Activated CD4-positive, alpha-beta T cell treated with anti-CD3 and anti-CD28 coated beads, Interleukin-2, amount 10 ng/mL, durations not matched to agents 7 days and 5 days (primary cell): ENCODE data around the gene WDR31. TPM values are rescaled to one million over a fixed set of nuclear protein-coding genes. Genes with fewer than 3 reads are reported as not detected.

Experiments used
- CTCF ChIA-PET: fragments of 350-600 bp; sonication (Branson Sonifier 250); formaldehyde crosslinking; loops from one replicate; lab custom pipeline; 2021; ENCODE audit warnings: antibody characterized with exemption; lab: Charles Lee
- POLR2A ChIA-PET: fragments of 350-600 bp; sonication (Branson Sonifier 250); formaldehyde crosslinking; loops from one replicate; lab custom pipeline; 2021; ENCODE audit warnings: antibody characterized with exemption; lab: Charles Lee
- DNase-seq: peaks from one replicate; pipeline ENCODE4 v3.0.0-alpha.2; 2020
- H3K27ac Mint-ChIP-seq: one replicate; pipeline ENCODE4 v1.8.0; 2021; ENCODE audit warnings: mild to moderate bottlenecking, moderate library complexity, mixed read lengths
- H3K27me3 Mint-ChIP-seq: one replicate; pipeline ENCODE4 v1.8.0; 2021; ENCODE audit warnings: mixed read lengths
- H3K36me3 Mint-ChIP-seq: one replicate; pipeline ENCODE4 v1.8.0; 2021; ENCODE audit warnings: low read depth, mixed read lengths
- H3K4me1 Mint-ChIP-seq: one replicate; pipeline ENCODE4 v1.8.0; 2021; ENCODE audit warnings: mixed read lengths
- H3K4me3 Mint-ChIP-seq: one replicate; pipeline ENCODE4 v1.8.0; 2021; ENCODE audit warnings: mild to moderate bottlenecking, moderate library complexity, mixed read lengths
- H3K9me3 Mint-ChIP-seq: one replicate; pipeline ENCODE4 v1.8.0; 2021; ENCODE audit warnings: mixed read lengths
- total RNA-seq, 2 experiments: library from RNA; stranded (reverse); gene quantifications; one replicate each; pipeline ENCODE4 v1.2.3, GENCODE V29; 2021

The WDR31 gene
- total RNA-seq, 2 experiments from 2014 or later, result 0.55 to 0.87 TPM

GRCh38 chr9:113348437-113348836, 8.4 kb upstream of the WDR31 start:
- Mint-ChIP-seq H3K27ac (no peak overlapping the region), H3K4me1 (peaks cover 39% of the 10 kb centered on the region), H3K4me3 (no peak overlapping the region), H3K27me3 (peaks cover 26% of the 10 kb centered on the region), H3K9me3 (no peaks in the 10 kb centered on the region), H3K36me3 (peaks cover 1% of the 10 kb centered on the region)
- CTCF ChIA-PET, result interaction anchor here (0.5 to 5.2 kb wide), 8 partner anchors 10 to 310 kb away, joined by 3 to 34 read pairs (median 6); partner anchors contain the start of genes ALAD, CDC26 and PRPF4
- no peak for DNase-seq
- POLR2A ChIA-PET, result interaction anchor here (0.6 kb wide), 1 partner anchor 1643 kb away, joined by 4 read pairs; no protein-coding TSS in a partner anchor

DNA sequence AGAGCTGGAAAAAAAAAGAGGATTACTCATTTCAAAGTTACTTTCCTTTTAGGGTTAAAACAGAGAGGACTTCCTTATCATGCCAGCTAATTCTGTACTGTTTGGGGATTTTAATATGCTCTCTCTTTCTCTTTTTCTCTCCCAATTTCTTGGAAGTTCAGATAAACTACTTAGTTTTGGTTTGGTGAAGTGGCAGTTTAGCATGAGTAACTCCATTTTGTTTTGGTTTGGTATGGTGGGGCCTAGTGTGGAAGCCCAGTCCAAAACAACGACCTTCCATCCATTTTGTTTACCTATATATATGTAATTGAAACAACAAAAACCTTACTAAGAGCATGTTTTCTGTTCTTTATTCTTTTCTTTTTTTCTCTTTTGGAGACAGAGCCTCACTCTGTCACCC, 5.6 kb upstream of the WDR31 start:
- no peak for DNase-seq
- H3K27ac Mint-ChIP-seq, result no peak overlapping the region
- H3K27me3 Mint-ChIP-seq, result peaks cover 8% of the 10 kb centered on the region
- no peak overlapping the region for H3K4me3 Mint-ChIP-seq
- no peaks in the 10 kb centered on the region for H3K9me3 Mint-ChIP-seq
- POLR2A ChIA-PET, result no interaction called here
- peaks cover 1% of the 10 kb centered on the region for H3K36me3 Mint-ChIP-seq
- CTCF ChIA-PET, result no interaction called here
- H3K4me1 Mint-ChIP-seq, result peaks cover 48% of the 10 kb centered on the region

DNA sequence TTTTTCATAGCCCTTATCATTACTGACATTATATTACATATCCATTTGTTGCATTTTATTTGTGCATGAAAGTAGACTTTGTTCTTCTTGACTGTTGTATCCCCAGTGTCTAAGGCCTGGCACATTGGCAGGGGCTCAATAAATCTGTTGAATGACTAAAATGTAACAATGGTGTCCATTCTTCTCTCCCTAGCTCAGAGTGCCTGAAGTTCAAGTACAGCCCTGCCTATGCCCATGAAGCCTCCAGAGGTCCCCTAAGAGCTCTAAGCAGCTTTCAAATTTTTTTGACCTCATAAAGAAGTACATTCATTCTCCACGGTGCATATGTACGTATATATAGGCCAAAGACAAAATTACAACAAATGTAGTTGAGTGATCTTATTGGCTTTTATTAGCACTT, 5.1 kb upstream of the WDR31 start:
- peaks cover under 1% of the 10 kb centered on the region for H3K36me3 Mint-ChIP-seq
- peaks cover 48% of the 10 kb centered on the region for H3K4me1 Mint-ChIP-seq
- no peaks in the 10 kb centered on the region for H3K9me3 Mint-ChIP-seq
- CTCF ChIA-PET, result interaction anchor here (1.3 kb wide), 1 partner anchor 16 kb away, joined by 3 read pairs; no protein-coding TSS in a partner anchor
- H3K27ac Mint-ChIP-seq, result no peak overlapping the region
- H3K4me3 Mint-ChIP-seq, result no peak overlapping the region
- no peak for DNase-seq
- POLR2A ChIA-PET, result no interaction called here
- peaks cover 8% of the 10 kb centered on the region for H3K27me3 Mint-ChIP-seq

GRCh38 chr9:113343732-113344231, 3.7 kb upstream of the WDR31 start:
- POLR2A ChIA-PET, result interaction anchor here (0.6 kb wide), 2 partner anchors 61 to 66 kb away, joined by 3 read pairs; no protein-coding TSS in a partner anchor

GRCh38 chr9:113341712-113342410, 1.8 kb upstream of the WDR31 start:
- Mint-ChIP-seq H3K36me3 (no peaks in the 10 kb centered on the region), H3K9me3 (no peaks in the 10 kb centered on the region), H3K4me1 (peaks cover 39% of the 10 kb centered on the region), H3K27ac (no peak overlapping the region), H3K27me3 (peaks cover 2% of the 10 kb centered on the region), H3K4me3 (peak overlapping the region; percentile 25)
- ChIA-PET CTCF (interaction anchor here (1.1 to 3.6 kb wide), 3 partner anchors 9 to 57 kb away, joined by 4 to 34 read pairs (median 4); partner anchors contain the start of gene BSPRY), POLR2A (no interaction called here)
- no peak for DNase-seq

More at GRCh38 chr9:113343732-113344231, 3.7 kb upstream of the WDR31 start:
- H3K9me3 Mint-ChIP-seq, result no peaks in the 10 kb centered on the region
- H3K27me3 Mint-ChIP-seq, result peaks cover 4% of the 10 kb centered on the region
- no peak overlapping the region for H3K4me3 Mint-ChIP-seq
- H3K36me3 Mint-ChIP-seq, result no peaks in the 10 kb centered on the region
- CTCF ChIA-PET, result interaction anchor here (1.3 kb wide), 1 partner anchor 18 kb away, joined by 3 read pairs; no protein-coding TSS in a partner anchor
- H3K27ac Mint-ChIP-seq, result no peak overlapping the region
- DNase-seq, result no peak
- H3K4me1 Mint-ChIP-seq, result peaks cover 48% of the 10 kb centered on the region

GRCh38 chr9:113337714-113338113, 2.4 kb downstream of the WDR31 start:
- POLR2A ChIA-PET, result no interaction called here
- CTCF ChIA-PET, result interaction anchor here (0.5 to 0.9 kb wide), 2 partner anchors 10 to 97 kb away, joined by 3 to 5 read pairs; no protein-coding TSS in a partner anchor
- H3K27ac Mint-ChIP-seq, result no peak overlapping the region

DNA sequence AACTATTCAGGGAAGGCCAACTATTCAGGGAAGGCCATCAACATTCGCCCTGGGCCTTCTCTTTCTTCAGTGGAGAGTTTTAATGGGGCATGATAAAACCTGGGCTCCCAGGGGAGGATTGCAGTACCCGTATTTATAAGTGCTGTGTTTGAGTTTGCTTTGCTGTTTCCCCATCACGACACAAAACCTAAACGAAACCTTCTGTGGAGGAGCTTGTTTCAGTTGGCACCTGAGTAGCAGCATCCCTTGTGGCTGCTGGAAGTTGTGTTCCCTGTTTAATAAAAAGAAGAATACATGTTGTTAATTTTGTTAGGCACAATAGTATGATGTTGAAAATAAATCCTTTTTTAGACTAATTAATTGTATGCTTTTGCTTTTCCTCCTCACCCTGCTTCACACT, 8.3 kb downstream of the WDR31 start:
- Mint-ChIP-seq H3K27me3 (no peaks in the 10 kb centered on the region), H3K4me1 (peaks cover 11% of the 10 kb centered on the region), H3K27ac (no peak overlapping the region), H3K9me3 (no peaks in the 10 kb centered on the region), H3K36me3 (no peaks in the 10 kb centered on the region), H3K4me3 (no peak overlapping the region)
- DNase-seq, result no peak
- CTCF ChIA-PET, result interaction anchor here (1.3 to 1.4 kb wide), 2 partner anchors 14 to 19 kb away, joined by 3 read pairs; no protein-coding TSS in a partner anchor
- POLR2A ChIA-PET, result no interaction called here

More at GRCh38 chr9:113337714-113338113, 2.4 kb downstream of the WDR31 start:
- Mint-ChIP-seq H3K36me3 (no peaks in the 10 kb centered on the region), H3K4me1 (peaks cover 43% of the 10 kb centered on the region), H3K9me3 (no peaks in the 10 kb centered on the region), H3K27me3 (peaks cover 2% of the 10 kb centered on the region), H3K4me3 (no peak overlapping the region)
- DNase-seq, result no peak

DNA sequence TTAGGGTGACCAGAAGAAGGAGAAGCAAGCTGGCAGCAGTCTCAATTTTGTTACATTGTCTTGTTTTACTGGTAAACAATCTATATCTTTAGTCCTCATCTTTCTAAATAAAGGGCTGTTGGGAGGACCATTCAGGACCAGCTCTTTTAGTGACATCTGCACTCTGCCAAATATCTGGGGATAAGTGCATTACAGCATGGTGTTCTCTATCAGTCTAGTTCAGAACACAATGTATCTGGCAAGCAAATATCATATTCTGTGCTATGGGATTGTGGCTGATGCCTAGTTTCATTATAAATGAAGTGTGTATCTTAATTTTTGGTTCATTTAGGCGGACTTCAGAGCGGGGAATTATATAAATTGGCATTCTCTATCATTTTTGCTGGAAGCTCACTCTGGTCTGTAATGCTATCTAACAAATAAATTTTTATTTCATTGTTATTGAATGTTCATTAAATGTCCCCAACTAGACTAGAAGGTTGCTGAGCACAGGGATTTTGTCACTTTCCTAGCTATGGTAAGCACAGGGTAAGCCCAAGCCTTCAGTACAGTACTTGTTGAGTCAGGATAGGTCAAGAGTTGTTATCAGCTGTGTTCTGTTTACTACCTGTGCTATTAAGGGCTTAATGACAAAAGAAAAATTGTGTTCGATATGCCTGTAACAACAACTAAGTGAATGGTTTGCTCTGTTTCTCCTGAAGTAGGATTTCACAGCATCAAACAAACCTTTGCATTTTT, 11.9 kb downstream of the WDR31 start:
- ChIA-PET CTCF (interaction anchor here (0.7 to 1.0 kb wide), 3 partner anchors 16 to 78 kb away, joined by 3 to 5 read pairs (median 3); no protein-coding TSS in a partner anchor), POLR2A (no interaction called here)
- H3K36me3 Mint-ChIP-seq, result no peaks in the 10 kb centered on the region
- no peaks in the 10 kb centered on the region for H3K27me3 Mint-ChIP-seq
- H3K4me3 Mint-ChIP-seq, result no peak overlapping the region
- no peaks in the 10 kb centered on the region for H3K4me1 Mint-ChIP-seq
- no peaks in the 10 kb centered on the region for H3K9me3 Mint-ChIP-seq
- no peak for DNase-seq
- no peak overlapping the region for H3K27ac Mint-ChIP-seq

- H3K4me3 Mint-ChIP-seq, result no peak overlapping the region
- no peaks in the 10 kb centered on the region for H3K4me1 Mint-ChIP-seq
- ChIA-PET CTCF (interaction anchor here (0.7 to 1.2 kb wide), 2 partner anchors 32 to 1059 kb away, joined by 3 read pairs; no protein-coding TSS in a partner anchor), POLR2A (no interaction called here)
- H3K9me3 Mint-ChIP-seq, result no peaks in the 10 kb centered on the region
- no peak overlapping the region for H3K27ac Mint-ChIP-seq
- no peaks in the 10 kb centered on the region for H3K27me3 Mint-ChIP-seq
- H3K36me3 Mint-ChIP-seq, result no peaks in the 10 kb centered on the region
- DNase-seq, result no peak
Measured at GRCh38 chr9:113326230-113326629, 13.8 kb downstream of the WDR31 start.

DNA sequence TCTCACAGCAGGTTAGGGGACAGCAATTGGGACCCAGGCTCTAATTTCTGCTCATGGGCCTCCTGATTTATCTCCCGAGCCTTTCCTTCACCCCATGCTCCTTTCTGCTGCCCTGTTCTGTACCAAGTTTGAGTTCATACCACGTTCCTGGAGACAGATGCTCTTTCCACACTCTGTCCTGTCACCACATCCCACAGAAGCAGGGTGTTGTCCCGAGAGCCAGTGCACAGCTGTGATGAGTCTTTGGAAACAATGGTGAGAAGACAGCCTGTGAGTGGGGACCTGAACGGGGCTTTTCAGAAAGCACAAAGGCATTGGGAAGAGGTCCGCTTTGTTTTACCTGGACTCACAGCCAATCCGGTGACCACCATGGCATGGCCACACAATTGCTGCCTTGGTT, 17.4 kb downstream of the WDR31 start:
- Mint-ChIP-seq H3K9me3 (no peaks in the 10 kb centered on the region), H3K27me3 (no peaks in the 10 kb centered on the region), H3K27ac (no peak overlapping the region), H3K4me1 (no peaks in the 10 kb centered on the region), H3K36me3 (no peaks in the 10 kb centered on the region), H3K4me3 (no peak overlapping the region)
- ChIA-PET CTCF (no interaction called here), POLR2A (no interaction called here)
- DNase-seq, result no peak

- Mint-ChIP-seq H3K27me3 (no peaks in the 10 kb centered on the region), H3K9me3 (no peaks in the 10 kb centered on the region), H3K36me3 (no peaks in the 10 kb centered on the region), H3K4me1 (no peaks in the 10 kb centered on the region), H3K27ac (no peak overlapping the region), H3K4me3 (no peak overlapping the region)
- no peak for DNase-seq
- POLR2A ChIA-PET, result no interaction called here
- CTCF ChIA-PET, result interaction anchor here (0.6 to 1.4 kb wide), 2 partner anchors 16 to 272 kb away, joined by 3 to 4 read pairs; no protein-coding TSS in a partner anchor
Measured at GRCh38 chr9:113320051-113320450, 20.0 kb downstream of the WDR31 start.

DNA sequence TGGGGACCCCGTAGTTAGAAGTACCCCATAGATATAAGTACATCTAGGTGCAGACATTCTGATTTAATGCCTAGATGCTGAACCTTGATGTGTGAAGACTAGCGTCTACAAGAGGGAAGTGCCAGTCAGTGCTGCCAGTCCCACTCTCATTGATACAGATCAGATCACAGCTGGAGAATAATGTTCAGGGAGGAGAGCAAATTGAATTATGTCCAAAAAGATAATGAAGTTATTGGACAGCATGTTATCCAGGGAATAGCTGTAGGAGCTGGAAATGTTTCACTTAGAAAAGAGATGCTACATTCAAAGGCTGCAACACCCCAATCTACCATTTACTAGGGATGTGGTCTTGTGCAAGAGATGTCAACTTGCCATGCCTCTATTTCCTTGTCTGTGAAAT, 21.0 kb downstream of the WDR31 start:
- Mint-ChIP-seq H3K36me3 (no peaks in the 10 kb centered on the region), H3K27ac (no peak overlapping the region), H3K27me3 (no peaks in the 10 kb centered on the region), H3K4me3 (no peak overlapping the region), H3K9me3 (no peaks in the 10 kb centered on the region), H3K4me1 (no peaks in the 10 kb centered on the region)
- no peak for DNase-seq
- POLR2A ChIA-PET, result no interaction called here
- CTCF ChIA-PET, result interaction anchor here (0.5 to 0.8 kb wide), 2 partner anchors 83 to 1796 kb away, joined by 3 read pairs; no protein-coding TSS in a partner anchor
